IMR-90 (cell line): ENCODE measurements around the gene INO80E. TPM values are rescaled to one million over a fixed set of nuclear protein-coding genes. Genes with fewer than 3 reads are reported as not detected.
A peak's percentile ranks its signal among the peaks of the same experiment; 100 is the strongest.

ENCODE experiments used
- ATAC-seq: fragments of 200-7000 bp; cut with Tn5 transposase; 2 replicates; pipeline ENCODE4 v1.9.1; 2020; ENCODE audit warnings: low read depth, mild to moderate bottlenecking, moderate library complexity
- BruUV-seq: library from RNA; stranded (reverse); fragments of 400-500 nt; replicated peaks from 2 replicates; lab custom pipeline; 2021; lab: Mats Ljungman, UMichigan
- CTCF ChIA-PET: fragments of 300-600 bp; formaldehyde crosslinking; extraction: SDS; loops from one replicate; lab custom pipeline; 2021; ENCODE audit warnings: antibody characterized with exemption; lab: Yijun Ruan, JAX
- POLR2A ChIA-PET: fragments of 300-600 bp; sonication (Branson Sonifier 250); formaldehyde crosslinking; loops from one replicate; lab custom pipeline; 2022; ENCODE audit warnings: antibody characterized with exemption; ENCODE audit not compliant: unreplicated experiment; lab: Charles Lee
- DNase-seq: peaks from one replicate; pipeline ENCODE4 v3.0.0; 2013
- H2AFZ ChIP-seq: replicated peaks from 2 replicates; pipeline ENCODE3; 2013; ENCODE audit warnings: low read length, mild to moderate bottlenecking; ENCODE audit not compliant: poor library complexity
- H2AK5ac ChIP-seq: 2 replicates; pipeline ENCODE4 v1.6.1; 2013; ENCODE audit warnings: low read depth, low read length, inconsistent platforms
- H2AK9ac ChIP-seq: replicated peaks from 2 replicates; pipeline ENCODE3; 2013; ENCODE audit warnings: mild to moderate bottlenecking, low read depth, low read length, moderate library complexity; ENCODE audit not compliant: poor library complexity
- H2BK120ac ChIP-seq: 2 replicates; pipeline ENCODE4 v1.6.1; 2013; ENCODE audit warnings: low read depth, low read length, inconsistent platforms
- H2BK15ac ChIP-seq: 3 replicates; pipeline ENCODE4 v1.6.1; 2013; ENCODE audit warnings: low read depth, low read length, inconsistent platforms
- H2BK20ac ChIP-seq: 2 replicates; pipeline ENCODE4 v1.6.1; 2013; ENCODE audit warnings: low read depth, mild to moderate bottlenecking, inconsistent platforms, low read length, moderate library complexity
- H2BK5ac ChIP-seq: 2 replicates; pipeline ENCODE4 v1.6.1; 2013; ENCODE audit warnings: mild to moderate bottlenecking, low read depth, low read length, inconsistent platforms; ENCODE audit not compliant: poor library complexity, severe bottlenecking
- H3K14ac ChIP-seq: replicated peaks from 2 replicates; pipeline ENCODE4 v1.6.1; 2013; ENCODE audit warnings: low read depth, low read length, inconsistent platforms
- H3K18ac ChIP-seq: 2 replicates; pipeline ENCODE4 v1.6.1; 2013; ENCODE audit warnings: low read depth, low read length, control low read depth
- H3K23ac ChIP-seq: 2 replicates; pipeline ENCODE4 v1.6.1; 2013; ENCODE audit warnings: low read depth, low read length, inconsistent platforms
- H3K27ac ChIP-seq: 2 replicates; pipeline ENCODE4 v1.5.1; 2013; ENCODE audit warnings: mild to moderate bottlenecking, control low read depth, low read length; ENCODE audit not compliant: insufficient read depth
- H3K27me3 ChIP-seq: 2 replicates; pipeline ENCODE4 v1.6.1; 2013; ENCODE audit warnings: low read length; ENCODE audit not compliant: control insufficient read depth, insufficient read depth
- H3K36me3 ChIP-seq: 2 replicates; pipeline ENCODE4 v1.6.1; 2013; ENCODE audit warnings: low read length, mixed read lengths; ENCODE audit not compliant: control insufficient read depth, insufficient read depth
- H3K4ac ChIP-seq: 2 replicates; pipeline ENCODE4 v1.6.1; 2013; ENCODE audit warnings: low read depth, low read length, inconsistent platforms
- H3K4me1 ChIP-seq: 2 replicates; pipeline ENCODE4 v1.6.1; 2013; ENCODE audit warnings: low read length, mixed read lengths; ENCODE audit not compliant: control insufficient read depth, insufficient read depth
- H3K4me2 ChIP-seq: 2 replicates; pipeline ENCODE4 v1.6.1; 2013; ENCODE audit warnings: low read depth, mild to moderate bottlenecking, control low read depth, low read length, moderate library complexity
- H3K4me3 ChIP-seq: 2 replicates; pipeline ENCODE4 v1.5.1; 2013; ENCODE audit warnings: low read depth, mild to moderate bottlenecking, control low read depth, low read length, moderate library complexity; ENCODE audit not compliant: insufficient read depth
- H3K56ac ChIP-seq: 2 replicates; pipeline ENCODE4 v1.6.1; 2013; ENCODE audit warnings: low read length, inconsistent platforms; ENCODE audit not compliant: insufficient read depth; ENCODE audit errors: extremely low read depth
- H3K79me1 ChIP-seq, 2 experiments: 2 replicates each; pipeline ENCODE4 v1.6.1; 2013; ENCODE audit warnings: low read length in 2 of 2, inconsistent platforms in 1 of 2, low read depth in 1 of 2
- H3K9ac ChIP-seq: 2 replicates; pipeline ENCODE4 v1.6.1; 2013; ENCODE audit warnings: low read depth, low read length, control low read depth
- H3K9me1 ChIP-seq: 2 replicates; pipeline ENCODE4 v1.6.1; 2013; ENCODE audit warnings: low read length, inconsistent platforms; ENCODE audit not compliant: insufficient read depth
- H3K9me3 ChIP-seq: 2 replicates; pipeline ENCODE4 v1.6.1; 2013; ENCODE audit warnings: low read length; ENCODE audit not compliant: control insufficient read depth, insufficient read depth
- H4K20me1 ChIP-seq: 2 replicates; pipeline ENCODE4 v1.6.1; 2013; ENCODE audit warnings: low read length, inconsistent platforms; ENCODE audit not compliant: insufficient read depth
- H4K5ac ChIP-seq: 2 replicates; pipeline ENCODE4 v1.6.1; 2013; ENCODE audit warnings: mild to moderate bottlenecking, low read depth, low read length, control low read depth
- H4K8ac ChIP-seq, 2 experiments: 2 replicates each; pipeline ENCODE4 v1.6.1; 2013; ENCODE audit warnings: low read depth in 2 of 2, low read length in 2 of 2, control low read depth in 1 of 2, inconsistent platforms in 1 of 2
- H4K91ac ChIP-seq: 2 replicates; pipeline ENCODE4 v1.6.1; 2013; ENCODE audit warnings: low read depth, low read length, inconsistent platforms; ENCODE audit not compliant: insufficient read depth
- CEBPB ChIP-seq: IDR thresholded peaks from 2 replicates; pipeline ENCODE4 v1.6.1; 2012; ENCODE audit warnings: low read depth, low read length, improper control_type of control experiment
- CHD1 ChIP-seq: IDR thresholded peaks from 2 replicates; pipeline ENCODE4 v1.6.1; 2012; ENCODE audit warnings: low read depth, low read length, improper control_type of control experiment
- MAZ ChIP-seq: IDR thresholded peaks from 2 replicates; pipeline ENCODE4 v1.6.1; 2012; ENCODE audit warnings: low read depth, mild to moderate bottlenecking, low read length, improper control_type of control experiment, moderate library complexity, borderline replicate concordance
- RCOR1 ChIP-seq: IDR thresholded peaks from 2 replicates; pipeline ENCODE4 v1.6.1; 2012; ENCODE audit warnings: mild to moderate bottlenecking, low read length, improper control_type of control experiment; ENCODE audit not compliant: insufficient replicate concordance
- WGBS, 2 experiments: methylation state at CpG; one replicate each; pipeline versions ENCODE4 v1.1.5 to v1.1.7; 2013; ENCODE audit warnings: missing lambda C conversion rate in 2 of 2; ENCODE audit not compliant: insufficient read length in 1 of 2; ENCODE audit errors: extremely low coverage in 2 of 2; 5-methylcytosine and 5-hydroxymethylcytosine counted together
- dilution Hi-C: fragments of 300-500 bp; cut with HindIII; formaldehyde crosslinking; loops from one replicate; pipeline ENCODE4 v1.14.3; 2018; ENCODE audit warnings: low sequenced_read_pairs; ENCODE audit not compliant: unreplicated experiment
- in situ Hi-C: fragments of 300-500 bp; cut with MboI; formaldehyde crosslinking; loops from 3 replicates; pipeline ENCODE4 v1.14.3; 2019; ENCODE audit warnings: low sequenced_read_pairs, inconsistent platforms, mixed read lengths
- intact Hi-C: fragments of 100-400 bp; cut with micrococcal nuclease; formaldehyde crosslinking; loops from 2 replicates; pipeline ENCODE4 v1.10.0; 2022
- polyA plus RNA-seq, 3 experiments: library from polyadenylated mRNA; depleted of rRNA; stranded (reverse); fragments of >200 nt; gene quantifications; 2 replicates each; pipeline ENCODE4 v1.2.3, GENCODE V29; 2012; ENCODE audit warnings: low replicate concordance in 1 of 3
- total RNA-seq: library from RNA; depleted of rRNA; stranded (reverse); fragments of >200 nt; gene quantifications from 2 replicates; pipeline ENCODE4 v1.2.3, GENCODE V29; 2012
- TF ChIP-seq, protein P1 (sequence below): fragments of 150-350 bp; IDR thresholded peaks from 2 replicates; pipeline ENCODE4 v1.6.1; 2017; ENCODE audit warnings: mild to moderate bottlenecking, antibody characterized with exemption, low read length, low read depth

The INO80E gene
- total and polyA plus RNA-seq, 2 of the 4 experiments (the other 2 are of a cell fraction) = 40.9 to 42.1 TPM

DNA sequence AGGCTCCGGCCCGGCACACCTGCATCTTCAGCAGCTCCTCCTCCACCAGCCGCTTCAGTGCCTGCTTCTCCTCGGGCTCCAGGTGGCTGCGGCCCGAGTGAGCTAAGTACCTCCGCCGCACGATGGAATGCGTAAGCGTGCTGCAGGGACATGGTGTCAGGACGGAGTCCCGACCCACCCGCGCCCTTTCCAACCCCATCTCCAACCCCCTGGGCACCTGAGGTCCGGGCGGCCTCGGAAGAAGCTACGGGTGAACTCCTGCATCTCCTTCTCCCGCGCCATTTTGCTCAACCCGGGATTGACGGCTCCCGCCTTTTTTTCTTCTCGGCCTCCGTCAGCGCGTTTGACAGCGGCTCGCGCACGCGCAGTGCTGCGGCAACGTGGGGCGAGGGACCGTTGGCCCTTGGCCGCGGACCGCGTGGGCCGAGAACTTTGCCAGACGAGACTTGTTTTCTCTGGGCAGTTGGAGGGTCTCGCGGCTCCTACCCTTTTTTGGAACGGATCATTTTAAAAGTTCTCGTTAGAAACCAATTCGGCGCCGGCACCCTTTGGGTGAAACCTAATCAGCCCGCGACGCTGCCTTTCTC lies 624 bp upstream of the INO80E start, which contains the start of gene HIRIP3 (continued):
- TF ChIP-seq, protein P1, sequence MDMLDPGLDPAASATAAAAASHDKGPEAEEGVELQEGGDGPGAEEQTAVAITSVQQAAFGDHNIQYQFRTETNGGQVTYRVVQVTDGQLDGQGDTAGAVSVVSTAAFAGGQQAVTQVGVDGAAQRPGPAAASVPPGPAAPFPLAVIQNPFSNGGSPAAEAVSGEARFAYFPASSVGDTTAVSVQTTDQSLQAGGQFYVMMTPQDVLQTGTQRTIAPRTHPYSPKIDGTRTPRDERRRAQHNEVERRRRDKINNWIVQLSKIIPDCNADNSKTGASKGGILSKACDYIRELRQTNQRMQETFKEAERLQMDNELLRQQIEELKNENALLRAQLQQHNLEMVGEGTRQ = peak; percentile 59; the same call in 1 of the 2 replicates

DNA sequence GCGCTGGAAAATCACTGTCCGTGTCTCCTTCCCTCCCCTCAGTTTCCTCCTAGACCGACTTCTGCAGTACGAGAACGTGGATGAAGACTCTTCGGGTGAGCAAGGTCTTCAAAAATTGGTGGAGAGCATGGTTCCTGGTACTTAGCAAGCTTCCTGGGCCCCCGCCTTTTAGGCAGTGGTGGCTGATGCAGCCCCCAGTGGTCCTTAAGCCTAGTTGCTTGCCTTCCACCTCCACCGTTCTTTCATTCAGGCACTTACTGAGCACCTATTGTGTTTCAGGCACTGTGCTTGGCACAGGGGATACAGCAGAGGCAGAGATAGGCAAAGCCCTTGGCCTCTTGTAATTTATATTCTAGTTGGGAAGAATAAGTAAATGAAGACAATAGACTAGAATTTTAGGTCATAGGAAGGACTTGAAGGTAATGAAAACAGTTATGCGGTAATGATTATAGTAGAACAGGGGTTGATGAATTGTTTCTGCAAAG lies 767 bp downstream of the INO80E start:
- CTCF ChIA-PET = interaction anchor here (1.7 kb wide), 1 partner anchor 181 kb away, joined by 4 read pairs; the partner anchor contains the start of gene PAGR1
- Histone ChIP-seq H2AK5ac (peak overlapping the region; percentile 59), H4K5ac (peak overlapping the region; percentile 1; the same call in 1 of the 2 replicates), H3K14ac (peak overlapping the region; percentile 91), H3K27me3 (no peaks in the 10 kb centered on the region), H3K56ac (peak overlapping the region; percentile 71), H3K36me3 (peaks cover 19% of the 10 kb centered on the region), H2BK120ac (0 out of 2 replicates have a peak overlapping the region, but pooled peaks have one; percentile 57), H2BK15ac (no peak overlapping the region), H4K20me1 (no peaks in the 10 kb centered on the region), H2AFZ (peak overlapping the region; percentile 99), H2BK5ac (peak overlapping the region; percentile 27), H3K4me2 (peak overlapping the region; percentile 95), H4K91ac (peak overlapping the region; percentile 63; the same call in 1 of the 2 replicates), H3K27ac (peak overlapping the region; percentile 49; the same call in 1 of the 2 replicates), H3K23ac (peak overlapping the region; percentile 98), H4K8ac (peak overlapping the region; percentile 90 to 93), H3K9ac (peak overlapping the region; percentile 65), H3K4me1 (peaks cover 8% of the 10 kb centered on the region), H2BK20ac (no peak overlapping the region), H3K9me3 (no peaks in the 10 kb centered on the region), H3K79me1 (peaks cover 16 to 50% of the 10 kb centered on the region in 2 experiments; a peak in 3 of 4 replicates), H3K9me1 (peaks cover 7% of the 10 kb centered on the region; the same call in 1 of the 2 replicates), H3K18ac (no peak overlapping the region), H3K4me3 (peak overlapping the region; percentile 65), H3K4ac (peak overlapping the region; percentile 91), H2AK9ac (peak overlapping the region; percentile 98)
- DNase-seq (no peak), ATAC-seq (no peak; the same call in 1 of the 2 replicates)
- WGBS, 2 experiments = no CpG with 5 or more reads among the region's 9 CpGs
- TSS peak; percentile 25 for BruUV-seq
- in situ Hi-C loops (no loop called here), dilution Hi-C loops (no loop called here), intact Hi-C loops (loop anchor here (5.0 kb wide), 1 partner anchor 70 kb away; the partner anchor contains the start of gene KCTD13)
- POLR2A ChIA-PET = no interaction called here
- TF ChIP-seq RCOR1 (no peak), MAZ (no peak), CEBPB (no peak), CHD1 (no peak)
